Inflammatory macrophage treated with lipopolysaccharide for 1 hour (primary cell): ENCODE measurements around the gene FUT2.

Source experiments
- DNase-seq, 2 donors: peaks; one replicate each; pipeline ENCODE4 v3.0.0-alpha.2; 2020 to 2022

The FUT2 gene

DNA sequence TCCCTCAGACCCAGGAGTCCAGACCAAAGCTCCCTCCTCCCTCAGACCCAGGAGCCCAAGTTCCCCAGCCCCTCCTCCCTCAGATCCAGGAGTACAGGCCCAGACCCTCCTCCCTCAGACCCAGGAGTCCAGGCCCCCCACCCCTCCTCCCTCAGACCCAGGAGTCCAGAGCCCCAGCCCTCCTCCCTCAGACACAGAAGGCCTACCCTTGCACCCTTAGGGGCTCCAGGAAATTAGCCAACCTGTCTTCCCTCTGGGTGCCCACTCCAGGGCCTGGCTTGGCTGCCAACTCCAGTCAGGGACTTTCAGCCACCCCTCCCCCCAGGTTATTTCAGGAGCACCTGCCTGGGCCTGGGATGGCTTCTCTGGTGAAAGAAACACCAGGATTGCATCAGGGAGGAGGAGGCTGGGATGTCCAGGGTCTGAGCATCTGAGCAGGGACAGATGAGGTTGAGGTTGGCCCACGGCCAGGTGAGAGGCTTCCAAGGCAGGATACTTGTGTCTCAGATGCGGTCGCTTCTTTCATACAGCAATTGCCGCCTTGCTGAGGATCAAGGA is 59.4 kb downstream of the FUT2 start, which contains the start of gene FGF21:
Gene FGF21 (plus strand): TSS at position 441 of the 558 bp plus-strand sequence. CDS start 713 bp downstream, outside the sequence.
- no peak for DNase-seq
